GM19455 (cell line): ENCODE measurements around the gene VWF.

Experiments used
- ATAC-seq: cut with Tn5 transposase; IDR thresholded peaks from one replicate; pipeline ENCODE4 v1.9.1; 2021; ENCODE audit not compliant: unreplicated experiment

The VWF gene

GRCh38 chr12:5900076-5900475 lies 224.4 kb downstream of the VWF start:
- ATAC-seq = no peak

- ATAC-seq = no peak
Measured at GRCh38 chr12:5899675-5900074, 224.8 kb downstream of the VWF start.

- ATAC-seq = no peak
Measured at GRCh38 chr12:5898874-5899273, 225.6 kb downstream of the VWF start.
